Neural cell (in vitro differentiated cells): Measurements from ENCODE around the gene CPXM2.

ENCODE experiments used
- EZH2 ChIP-seq: fragments of 200-600, 300-800 bp; shearing (Covaris generic), sonication (generic); IDR thresholded peaks from 2 replicates; pipeline ENCODE4 v1.6.1; 2014; ENCODE audit warnings: antibody characterized with exemption, low read length, borderline replicate concordance, mild to moderate bottlenecking; ENCODE audit not compliant: insufficient read depth, poor library complexity, severe bottlenecking
- MXI1 ChIP-seq: fragments of 450-650 bp; conservative IDR thresholded peaks from 2 replicates; pipeline ENCODE4 v1.6.1; 2014; ENCODE audit warnings: antibody characterized with exemption, mild to moderate bottlenecking; ENCODE audit not compliant: poor library complexity, severe bottlenecking
- RAD21 ChIP-seq: fragments of 450-650 bp; conservative IDR thresholded peaks from 2 replicates; pipeline ENCODE4 v1.6.1; 2014; ENCODE audit warnings: antibody characterized with exemption, mild to moderate bottlenecking, moderate library complexity
- TAF1 ChIP-seq: IDR thresholded peaks from 2 replicates; pipeline ENCODE4 v1.6.1; 2012; ENCODE audit warnings: low read depth
- TF ChIP-seq, protein P1 (sequence below): fragments of 450-650 bp; IDR thresholded peaks from 2 replicates; pipeline ENCODE4 v1.5.1; 2014; ENCODE audit warnings: antibody characterized with exemption, mild to moderate bottlenecking, moderate library complexity; ENCODE audit not compliant: poor library complexity, severe bottlenecking
- TF ChIP-seq, protein P2 (sequence below): IDR thresholded peaks from 2 replicates; pipeline ENCODE4 v1.6.1; 2012; ENCODE audit warnings: borderline replicate concordance

DNA sequence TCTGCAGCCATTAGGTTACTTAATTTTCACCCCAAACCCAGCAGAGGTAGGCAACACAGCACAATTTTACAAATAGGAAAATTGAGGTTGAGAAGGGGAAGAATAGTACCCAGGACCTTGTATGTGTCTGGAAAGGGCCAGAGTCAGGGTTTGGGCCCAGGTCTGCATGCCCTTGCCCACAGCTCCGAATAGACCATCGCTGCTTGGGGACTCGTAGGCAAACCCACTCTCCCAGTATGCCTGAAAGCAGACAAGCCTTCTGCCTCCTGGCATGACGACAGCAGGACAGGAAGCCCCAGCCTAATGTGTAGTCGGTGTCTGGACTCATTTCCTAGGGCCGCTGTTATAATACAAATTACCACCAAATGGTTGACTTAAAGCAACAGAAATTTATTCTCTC, 133.8 kb downstream of the CPXM2 start:
- TF ChIP-seq, protein P1, sequence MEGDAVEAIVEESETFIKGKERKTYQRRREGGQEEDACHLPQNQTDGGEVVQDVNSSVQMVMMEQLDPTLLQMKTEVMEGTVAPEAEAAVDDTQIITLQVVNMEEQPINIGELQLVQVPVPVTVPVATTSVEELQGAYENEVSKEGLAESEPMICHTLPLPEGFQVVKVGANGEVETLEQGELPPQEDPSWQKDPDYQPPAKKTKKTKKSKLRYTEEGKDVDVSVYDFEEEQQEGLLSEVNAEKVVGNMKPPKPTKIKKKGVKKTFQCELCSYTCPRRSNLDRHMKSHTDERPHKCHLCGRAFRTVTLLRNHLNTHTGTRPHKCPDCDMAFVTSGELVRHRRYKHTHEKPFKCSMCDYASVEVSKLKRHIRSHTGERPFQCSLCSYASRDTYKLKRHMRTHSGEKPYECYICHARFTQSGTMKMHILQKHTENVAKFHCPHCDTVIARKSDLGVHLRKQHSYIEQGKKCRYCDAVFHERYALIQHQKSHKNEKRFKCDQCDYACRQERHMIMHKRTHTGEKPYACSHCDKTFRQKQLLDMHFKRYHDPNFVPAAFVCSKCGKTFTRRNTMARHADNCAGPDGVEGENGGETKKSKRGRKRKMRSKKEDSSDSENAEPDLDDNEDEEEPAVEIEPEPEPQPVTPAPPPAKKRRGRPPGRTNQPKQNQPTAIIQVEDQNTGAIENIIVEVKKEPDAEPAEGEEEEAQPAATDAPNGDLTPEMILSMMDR: no peak
- TF ChIP-seq, protein P2, sequence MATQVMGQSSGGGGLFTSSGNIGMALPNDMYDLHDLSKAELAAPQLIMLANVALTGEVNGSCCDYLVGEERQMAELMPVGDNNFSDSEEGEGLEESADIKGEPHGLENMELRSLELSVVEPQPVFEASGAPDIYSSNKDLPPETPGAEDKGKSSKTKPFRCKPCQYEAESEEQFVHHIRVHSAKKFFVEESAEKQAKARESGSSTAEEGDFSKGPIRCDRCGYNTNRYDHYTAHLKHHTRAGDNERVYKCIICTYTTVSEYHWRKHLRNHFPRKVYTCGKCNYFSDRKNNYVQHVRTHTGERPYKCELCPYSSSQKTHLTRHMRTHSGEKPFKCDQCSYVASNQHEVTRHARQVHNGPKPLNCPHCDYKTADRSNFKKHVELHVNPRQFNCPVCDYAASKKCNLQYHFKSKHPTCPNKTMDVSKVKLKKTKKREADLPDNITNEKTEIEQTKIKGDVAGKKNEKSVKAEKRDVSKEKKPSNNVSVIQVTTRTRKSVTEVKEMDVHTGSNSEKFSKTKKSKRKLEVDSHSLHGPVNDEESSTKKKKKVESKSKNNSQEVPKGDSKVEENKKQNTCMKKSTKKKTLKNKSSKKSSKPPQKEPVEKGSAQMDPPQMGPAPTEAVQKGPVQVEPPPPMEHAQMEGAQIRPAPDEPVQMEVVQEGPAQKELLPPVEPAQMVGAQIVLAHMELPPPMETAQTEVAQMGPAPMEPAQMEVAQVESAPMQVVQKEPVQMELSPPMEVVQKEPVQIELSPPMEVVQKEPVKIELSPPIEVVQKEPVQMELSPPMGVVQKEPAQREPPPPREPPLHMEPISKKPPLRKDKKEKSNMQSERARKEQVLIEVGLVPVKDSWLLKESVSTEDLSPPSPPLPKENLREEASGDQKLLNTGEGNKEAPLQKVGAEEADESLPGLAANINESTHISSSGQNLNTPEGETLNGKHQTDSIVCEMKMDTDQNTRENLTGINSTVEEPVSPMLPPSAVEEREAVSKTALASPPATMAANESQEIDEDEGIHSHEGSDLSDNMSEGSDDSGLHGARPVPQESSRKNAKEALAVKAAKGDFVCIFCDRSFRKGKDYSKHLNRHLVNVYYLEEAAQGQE: no peak
- TF ChIP-seq EZH2: no peak
- TF ChIP-seq MXI1: no peak
- no peak for TF ChIP-seq TAF1
- TF ChIP-seq RAD21: no peak
